ENCODE results near the gene RPS5. TPM values are rescaled to one million over a fixed set of nuclear protein-coding genes. Genes with fewer than 3 reads are reported as not detected.

The RPS5 gene
- total RNA-seq, 1 experiment from 2014 or later, result 1,249 TPM

DNA sequence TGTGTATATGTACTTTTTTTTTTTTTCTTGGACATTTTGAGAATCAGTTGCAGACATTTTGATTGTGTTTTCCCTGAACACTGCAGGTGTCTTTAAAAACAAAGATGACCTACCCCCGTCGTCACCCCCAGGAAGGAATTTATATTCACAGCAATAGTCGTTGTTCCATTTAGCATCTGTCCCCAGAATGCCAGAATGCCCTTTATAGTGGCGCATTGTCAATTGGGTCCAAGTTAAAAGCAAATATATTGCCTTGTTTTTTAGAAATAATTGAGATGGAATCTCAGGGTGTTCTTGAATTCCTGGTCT is 6.6 kb downstream of the RPS5 start:
- intact Hi-C loops (cut with micrococcal nuclease; ENCODE audit: unreplicated experiment), result no loop called here
- no peaks in the 10 kb centered on the region for H3K9me3 ChIP-seq (ENCODE audit: low read depth, low read length, poor library complexity, severe bottlenecking)
- BruUV-seq (replicated peaks), result no TSS peak
- TF ChIP-seq, protein P1, sequence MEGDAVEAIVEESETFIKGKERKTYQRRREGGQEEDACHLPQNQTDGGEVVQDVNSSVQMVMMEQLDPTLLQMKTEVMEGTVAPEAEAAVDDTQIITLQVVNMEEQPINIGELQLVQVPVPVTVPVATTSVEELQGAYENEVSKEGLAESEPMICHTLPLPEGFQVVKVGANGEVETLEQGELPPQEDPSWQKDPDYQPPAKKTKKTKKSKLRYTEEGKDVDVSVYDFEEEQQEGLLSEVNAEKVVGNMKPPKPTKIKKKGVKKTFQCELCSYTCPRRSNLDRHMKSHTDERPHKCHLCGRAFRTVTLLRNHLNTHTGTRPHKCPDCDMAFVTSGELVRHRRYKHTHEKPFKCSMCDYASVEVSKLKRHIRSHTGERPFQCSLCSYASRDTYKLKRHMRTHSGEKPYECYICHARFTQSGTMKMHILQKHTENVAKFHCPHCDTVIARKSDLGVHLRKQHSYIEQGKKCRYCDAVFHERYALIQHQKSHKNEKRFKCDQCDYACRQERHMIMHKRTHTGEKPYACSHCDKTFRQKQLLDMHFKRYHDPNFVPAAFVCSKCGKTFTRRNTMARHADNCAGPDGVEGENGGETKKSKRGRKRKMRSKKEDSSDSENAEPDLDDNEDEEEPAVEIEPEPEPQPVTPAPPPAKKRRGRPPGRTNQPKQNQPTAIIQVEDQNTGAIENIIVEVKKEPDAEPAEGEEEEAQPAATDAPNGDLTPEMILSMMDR (conservative IDR thresholded peaks at IDR 0.05; ENCODE audit: low read depth, low read length), result no peak
- TF ChIP-seq EZH2 (IDR thresholded peaks at IDR 0.05; ENCODE audit: borderline replicate concordance, low read depth, low read length, poor library complexity, severe bottlenecking), result no peak
- H3K4me3 ChIP-seq (ENCODE audit: low read depth, low read length, poor library complexity, severe bottlenecking), result no peak overlapping the region
- ChIA-PET CTCF (no interaction called here), POLR2A (ENCODE audit: low non-redundant PET) (no interaction called here)
- peaks cover 62% of the 10 kb centered on the region for H3K36me3 ChIP-seq (ENCODE audit: insufficient read depth, low read length, poor library complexity, severe bottlenecking)
- no peaks in the 10 kb centered on the region for H3K27me3 ChIP-seq (replicated peaks; ENCODE audit: insufficient read depth, low read depth, low read length, poor library complexity)
- no peak for DNase-seq (ENCODE audit: low spot score)
- no peak overlapping the region for H3K27ac ChIP-seq (ENCODE audit: low read depth, low read length, poor library complexity, severe bottlenecking)
- peaks cover 6% of the 10 kb centered on the region for H3K4me1 ChIP-seq (ENCODE audit: insufficient read depth, low read length, poor library complexity, severe bottlenecking)

DNA sequence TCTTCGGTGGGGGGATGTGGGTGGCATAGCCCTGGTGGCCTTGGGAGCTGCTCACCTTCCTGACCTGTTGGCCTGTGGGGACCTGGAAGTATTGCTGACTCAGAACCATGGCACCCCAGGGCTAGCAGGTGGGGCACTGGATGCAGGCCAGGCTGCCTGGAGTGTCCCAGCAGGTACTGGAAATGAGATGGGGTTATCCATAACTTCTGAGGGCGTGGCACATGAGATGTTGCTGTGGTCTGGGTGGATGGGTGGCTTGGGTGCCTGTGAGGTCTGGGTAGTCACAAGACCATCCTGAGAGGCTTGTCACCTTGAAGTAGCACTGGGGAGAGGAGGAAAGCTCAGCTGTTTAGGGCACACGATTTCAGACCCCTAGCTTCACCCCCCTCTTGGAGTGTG is 7.8 kb downstream of the RPS5 start:
- CTCF ChIA-PET, result no interaction called here
- Histone ChIP-seq H3K27ac (ENCODE audit: low read depth, low read length, poor library complexity, severe bottlenecking) (no peak overlapping the region), H3K4me3 (ENCODE audit: low read depth, low read length, poor library complexity, severe bottlenecking) (no peak overlapping the region), H3K9me3 (ENCODE audit: low read depth, low read length, poor library complexity, severe bottlenecking) (no peaks in the 10 kb centered on the region), H3K27me3 (replicated peaks; ENCODE audit: insufficient read depth, low read depth, low read length, poor library complexity) (no peaks in the 10 kb centered on the region), H3K4me1 (ENCODE audit: insufficient read depth, low read length, poor library complexity, severe bottlenecking) (no peaks in the 10 kb centered on the region), H3K36me3 (ENCODE audit: insufficient read depth, low read length, poor library complexity, severe bottlenecking) (peaks cover 54% of the 10 kb centered on the region)
- POLR2A ChIA-PET (ENCODE audit: low non-redundant PET), result no interaction called here
- no peak for DNase-seq (ENCODE audit: low spot score)
- TF ChIP-seq EZH2 (IDR thresholded peaks at IDR 0.05; ENCODE audit: borderline replicate concordance, low read depth, low read length, poor library complexity, severe bottlenecking), result no peak
- TF ChIP-seq, protein P1 (conservative IDR thresholded peaks at IDR 0.05; ENCODE audit: low read depth, low read length), result no peak
- intact Hi-C loops (cut with micrococcal nuclease; ENCODE audit: unreplicated experiment), result no loop called here
- BruUV-seq (replicated peaks), result no TSS peak

DNA sequence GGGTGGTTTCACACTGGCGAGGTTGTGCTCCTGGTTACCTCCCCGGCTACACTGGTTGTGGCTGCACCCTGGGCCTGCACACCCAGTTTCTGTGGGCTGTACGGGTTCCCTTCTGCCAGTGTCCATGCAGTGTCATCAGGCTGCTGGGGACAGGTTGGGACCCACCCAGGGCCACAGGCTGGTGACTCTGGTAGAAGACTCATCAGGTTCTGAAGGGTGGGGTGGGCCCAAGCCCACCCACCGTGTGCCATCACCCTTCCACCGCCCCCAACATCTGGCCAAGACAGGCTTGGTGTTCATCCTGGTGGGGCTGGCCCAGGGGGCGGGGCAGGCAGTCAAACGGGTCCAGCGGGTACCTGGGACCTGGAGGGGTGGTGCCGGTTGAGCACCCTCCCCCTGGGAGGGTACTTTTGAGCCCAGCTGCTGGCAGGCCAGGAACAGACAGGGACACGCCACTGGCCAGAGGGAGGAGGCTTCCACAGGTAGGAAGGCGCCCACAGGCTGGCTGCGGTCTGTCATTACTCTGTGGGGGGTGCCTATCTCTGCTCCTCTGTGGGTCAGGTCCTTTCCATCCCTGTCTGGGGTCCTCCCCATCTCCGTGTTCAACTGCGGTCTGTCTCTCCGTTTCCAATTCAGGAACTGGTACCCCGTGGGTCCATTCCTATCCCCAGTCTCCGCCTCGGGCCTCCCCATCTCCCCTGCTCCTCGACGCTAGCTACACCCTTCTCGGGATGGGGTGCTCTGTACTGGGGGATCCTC is 8.3 kb downstream of the RPS5 start, which contains the start of gene RNF225:
RNF225 (plus strand) TSS at position 437 of the 759 bp plus-strand sequence. CDS start 434 bp downstream, outside the sequence.
- Histone ChIP-seq H3K27me3 (replicated peaks; ENCODE audit: insufficient read depth, low read depth, low read length, poor library complexity) (no peaks in the 10 kb centered on the region), H3K4me1 (ENCODE audit: insufficient read depth, low read length, poor library complexity, severe bottlenecking) (peaks cover 4% of the 10 kb centered on the region), H3K36me3 (ENCODE audit: insufficient read depth, low read length, poor library complexity, severe bottlenecking) (peaks cover 49% of the 10 kb centered on the region), H3K27ac (ENCODE audit: low read depth, low read length, poor library complexity, severe bottlenecking) (no peak within 1 kb of the TSS), H3K4me3 (ENCODE audit: low read depth, low read length, poor library complexity, severe bottlenecking) (no peak within 1 kb of the TSS), H3K9me3 (ENCODE audit: low read depth, low read length, poor library complexity, severe bottlenecking) (no peaks in the 10 kb centered on the region)
- ChIA-PET POLR2A (ENCODE audit: low non-redundant PET) (no interaction called here), CTCF (no interaction called here)
- BruUV-seq (replicated peaks), result no TSS peak
- intact Hi-C loops (cut with micrococcal nuclease; ENCODE audit: unreplicated experiment), result no loop called here
- DNase-seq (ENCODE audit: low spot score), result no peak
- no peak for TF ChIP-seq EZH2 (IDR thresholded peaks at IDR 0.05; ENCODE audit: borderline replicate concordance, low read depth, low read length, poor library complexity, severe bottlenecking)
- TF ChIP-seq, protein P1 (conservative IDR thresholded peaks at IDR 0.05; ENCODE audit: low read depth, low read length), result no peak
